Muscle of arm (tissue), 14 donors: ENCODE results near the gene KLF8. TPM values are rescaled to one million over a fixed set of nuclear protein-coding genes. Genes with fewer than 3 reads are reported as not detected.
"Not testable (repeated sequence)": the region's sequence is repeated elsewhere in the genome, so short reads cannot be mapped to it uniquely, and the experiment has no call there.

ENCODE experiments used
- DNase-seq: peaks from one replicate; pipeline ENCODE4 v3.0.0-alpha.2; 2013
- long read RNA-seq, 11 donors: transcript quantifications; one replicate each; lab custom pipeline, GENCODE V29; 2026
- polyA plus RNA-seq, 12 donors: library from polyadenylated mRNA; unstranded; fragments of 120-200 nt; gene quantifications; one replicate each; pipeline ENCODE4 v1.2.1, GENCODE V29; 2013; ENCODE audit not compliant: insufficient read length in 12 of 12

KLF8 gene
- polyA plus RNA-seq, result 10 to 100 TPM in 1 of 12 donors, 1 to 10 TPM in 10, not detected in 1; 2.6 to 15.8 (median 6.5) TPM
- long read RNA-seq, donor 1, full-length matches to known transcripts, result 2 of 2 reads
- long read RNA-seq, donor 1, partial matches to known transcripts, result 0 of 2 reads
- long read RNA-seq, donor 1, other reads (novel, unspliced or antisense), result 0 of 2 reads
- long read RNA-seq, donor 2, result 0 reads
- long read RNA-seq, donor 3, partial matches to known transcripts, result 0 of 1 reads
- long read RNA-seq, donor 3, other reads (novel, unspliced or antisense), result 0 of 1 reads
- long read RNA-seq, donor 4, result 0 reads
- long read RNA-seq, donor 5, full-length matches to known transcripts, result 1 of 7 reads
- long read RNA-seq, donor 5, partial matches to known transcripts, result 6 of 7 reads
- long read RNA-seq, donor 5, other reads (novel, unspliced or antisense), result 0 of 7 reads
- long read RNA-seq, donor 6, result 0 reads
- long read RNA-seq, donor 7, partial matches to known transcripts, result 0 of 1 reads
- long read RNA-seq, donor 7, other reads (novel, unspliced or antisense), result 0 of 1 reads
- long read RNA-seq, donor 8, full-length matches to known transcripts, result 3 of 3 reads
- long read RNA-seq, donor 8, partial matches to known transcripts, result 0 of 3 reads
- long read RNA-seq, donor 8, other reads (novel, unspliced or antisense), result 0 of 3 reads
- long read RNA-seq, donor 9, result 0 reads
- long read RNA-seq, donor 10, full-length matches to known transcripts, result 2 of 2 reads
- long read RNA-seq, donor 10, partial matches to known transcripts, result 0 of 2 reads
- long read RNA-seq, donor 10, other reads (novel, unspliced or antisense), result 0 of 2 reads
- long read RNA-seq, donor 11, result 0 reads

DNA sequence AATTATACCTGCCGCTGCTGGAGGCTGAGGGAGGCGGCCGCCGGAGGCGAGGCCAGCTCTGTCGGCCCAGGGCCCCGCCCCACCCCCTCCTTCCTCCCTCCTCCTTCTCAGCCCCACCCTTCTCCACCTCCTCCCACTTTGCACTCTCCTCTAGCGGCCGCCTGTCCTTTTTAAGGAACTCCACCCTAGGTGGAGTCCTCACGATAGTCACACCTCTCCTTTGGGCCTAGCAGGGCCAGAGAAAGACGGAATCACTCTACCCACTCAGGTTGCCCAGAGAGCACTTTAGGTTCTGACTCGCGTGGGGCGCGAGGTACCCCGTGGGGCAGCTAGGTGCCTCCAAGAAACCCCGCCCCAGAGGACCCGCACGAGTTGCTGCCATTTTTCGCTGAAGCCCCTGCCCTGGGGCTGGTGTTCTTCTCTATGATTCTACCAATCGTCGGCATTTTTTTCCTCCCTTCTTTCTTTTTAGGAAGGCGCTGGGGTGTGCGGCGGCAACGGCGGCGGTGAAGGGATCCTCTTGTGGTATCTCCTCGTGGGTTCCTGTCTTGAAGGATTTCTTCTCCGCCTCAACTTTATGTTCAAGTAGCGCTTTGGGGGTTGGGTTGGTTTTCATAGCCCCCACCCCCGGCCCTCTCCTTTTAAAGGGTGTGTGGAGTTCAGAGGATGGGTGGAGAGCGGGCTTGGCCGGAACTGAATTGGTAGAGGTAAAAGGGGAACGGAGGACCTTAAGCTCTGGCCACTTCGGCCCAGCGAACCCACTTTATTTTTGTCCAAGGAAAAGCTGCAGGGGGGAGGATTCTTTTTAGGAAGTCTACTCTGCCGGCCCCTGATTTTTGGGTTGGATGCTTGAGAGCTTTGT is at the start of gene KLF8:
KLF8 (plus strand) TSS at position 136 of the 862 bp plus-strand sequence. CDS start 979 bp downstream, outside the sequence.
- DNase-seq, result peak; percentile 8

DNA sequence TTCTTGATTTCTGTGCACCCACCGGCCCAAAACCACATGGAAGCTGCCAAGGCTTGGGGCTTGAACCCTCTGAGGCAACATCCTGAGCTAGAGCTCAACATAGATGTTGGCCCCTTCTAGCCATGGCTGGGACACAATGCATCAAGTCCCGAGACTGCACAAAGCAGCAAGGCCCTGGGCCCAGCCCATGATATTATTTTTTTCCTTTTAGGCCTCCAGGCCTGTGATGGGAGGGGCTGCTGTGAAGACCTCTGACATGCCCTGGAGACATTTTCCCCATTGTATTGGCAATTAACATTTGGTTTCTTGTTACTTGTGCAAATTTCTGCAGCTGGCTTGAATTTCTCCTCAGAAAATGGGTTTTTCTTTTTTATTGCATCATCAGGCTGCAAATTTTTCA is 25.2 kb upstream of the KLF8 start:
- DNase-seq, result not testable (repeated sequence)

DNA sequence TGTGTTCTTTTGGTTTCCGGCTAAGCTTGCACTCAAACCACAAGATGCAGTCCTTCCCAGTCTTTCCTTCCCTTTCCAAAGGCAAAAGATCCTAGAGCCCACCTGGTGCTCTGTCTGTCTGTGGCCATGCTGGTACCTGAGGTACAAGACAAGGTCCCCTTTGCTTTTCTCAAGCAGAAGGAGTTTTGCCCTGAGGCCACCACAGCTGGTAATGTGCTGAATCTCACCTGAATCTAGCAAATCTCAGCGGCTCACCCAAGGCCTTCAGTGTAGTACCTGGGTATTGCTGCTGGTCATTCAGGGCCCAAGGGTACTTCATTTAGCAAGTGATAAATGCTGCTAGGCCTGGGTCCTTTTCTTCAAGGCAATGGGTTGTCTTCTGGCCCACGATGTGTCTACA is 20.5 kb upstream of the KLF8 start:
- no peak for DNase-seq

DNA sequence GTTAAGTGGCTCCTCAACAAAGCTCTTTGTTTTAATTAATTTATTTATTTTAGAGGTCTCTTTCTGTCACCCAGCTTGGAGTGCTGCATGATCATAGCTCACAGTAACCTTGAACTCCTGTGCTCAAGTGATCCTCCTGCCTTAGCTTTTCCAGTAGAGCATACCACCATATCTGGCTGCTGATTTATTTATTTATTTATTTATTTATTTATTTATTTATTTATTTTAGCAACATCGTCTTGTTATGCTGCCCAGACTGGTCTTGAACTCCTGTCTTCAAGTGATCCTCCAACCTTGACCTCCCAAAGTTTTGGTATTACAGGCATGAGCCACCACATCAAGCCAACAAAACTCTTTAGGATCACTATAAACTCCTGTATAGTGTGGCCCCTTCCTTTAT is 15.8 kb upstream of the KLF8 start:
- DNase-seq, result no peak

DNA sequence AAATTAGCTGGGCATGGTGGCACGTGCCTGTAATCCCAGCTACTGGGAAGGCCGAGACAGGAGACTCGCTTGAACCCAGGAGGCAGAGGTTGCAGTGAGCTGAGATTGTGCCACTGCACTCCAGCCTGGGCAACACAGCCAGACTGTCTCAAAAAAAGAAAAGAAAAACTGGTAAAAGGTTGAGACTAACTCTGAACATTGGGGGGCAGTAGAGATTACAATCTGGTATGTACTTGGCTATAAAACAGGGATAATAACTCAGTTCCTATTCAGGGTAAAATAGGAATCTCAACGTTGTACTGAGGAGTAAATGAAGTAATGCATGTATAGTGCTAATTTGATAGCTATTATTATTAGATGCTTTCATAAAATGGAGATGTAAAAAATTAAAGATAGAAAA is 12.5 kb upstream of the KLF8 start:
- DNase-seq, result no peak

DNA sequence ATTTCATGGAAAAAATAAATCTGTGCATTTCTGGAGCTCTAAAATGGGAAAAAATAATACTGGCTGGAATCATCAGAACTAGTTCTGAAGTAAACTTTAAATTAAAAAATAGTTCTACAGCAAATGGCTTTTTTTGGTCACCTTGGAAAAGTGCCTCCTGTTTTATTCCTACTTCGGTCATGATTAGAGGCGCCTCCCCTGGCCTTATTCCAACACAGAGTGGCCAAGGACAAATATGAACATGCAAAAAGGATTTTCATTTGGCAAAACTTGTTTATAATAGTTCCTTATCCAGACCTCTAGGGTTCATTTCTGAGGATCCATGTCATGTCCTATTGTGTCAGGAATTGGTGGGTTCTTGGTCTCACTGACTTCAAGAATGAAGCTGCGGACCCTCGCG is 11.1 kb upstream of the KLF8 start:
- DNase-seq, result no peak

DNA sequence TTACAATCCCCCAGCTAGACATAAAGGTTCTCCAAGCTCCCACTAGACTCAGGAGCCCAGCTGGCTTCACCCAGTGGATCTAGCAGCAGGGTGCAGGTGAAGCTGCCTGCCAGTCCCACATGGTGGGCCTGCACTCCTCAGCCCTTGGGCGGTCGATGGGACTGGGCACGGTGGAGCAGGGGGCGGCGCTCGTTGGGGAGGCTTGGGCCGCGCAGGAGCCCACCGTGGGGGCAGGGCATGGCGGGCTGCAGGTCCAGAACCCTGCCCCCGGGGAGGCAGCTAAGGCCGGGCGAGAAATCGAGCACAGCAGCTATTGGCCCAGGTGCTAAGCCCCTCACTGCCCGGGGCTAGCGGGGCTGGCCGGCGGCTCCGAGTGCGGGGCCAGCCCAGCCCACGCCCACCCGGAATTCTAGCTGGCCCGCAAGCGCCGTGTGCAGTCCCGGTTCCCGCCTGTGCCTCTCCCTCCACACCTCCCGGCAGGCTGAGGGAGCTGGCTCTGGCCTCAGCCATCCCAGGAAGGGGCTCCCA is 9.6 kb upstream of the KLF8 start:
- no peak for DNase-seq

DNA sequence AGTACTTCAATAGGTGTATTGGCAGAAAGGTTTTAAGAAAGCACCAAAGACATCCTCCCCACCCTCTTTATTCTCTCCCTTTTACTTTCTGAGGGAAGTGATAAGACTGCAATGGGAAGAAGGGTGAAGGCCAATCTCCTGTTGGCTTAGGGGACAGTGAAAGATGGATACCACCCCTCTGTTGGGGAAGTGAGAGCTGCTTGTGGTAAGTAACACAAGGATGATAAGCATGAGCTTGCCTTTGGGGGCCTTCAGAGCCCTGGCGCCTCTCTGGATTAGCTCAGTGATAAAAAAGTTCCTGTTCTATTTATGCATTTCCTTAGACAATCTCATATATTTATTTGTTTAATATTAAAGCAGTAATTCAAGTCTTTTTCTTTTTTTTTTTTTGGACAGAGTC is 5.2 kb upstream of the KLF8 start:
- DNase-seq, result no peak

DNA sequence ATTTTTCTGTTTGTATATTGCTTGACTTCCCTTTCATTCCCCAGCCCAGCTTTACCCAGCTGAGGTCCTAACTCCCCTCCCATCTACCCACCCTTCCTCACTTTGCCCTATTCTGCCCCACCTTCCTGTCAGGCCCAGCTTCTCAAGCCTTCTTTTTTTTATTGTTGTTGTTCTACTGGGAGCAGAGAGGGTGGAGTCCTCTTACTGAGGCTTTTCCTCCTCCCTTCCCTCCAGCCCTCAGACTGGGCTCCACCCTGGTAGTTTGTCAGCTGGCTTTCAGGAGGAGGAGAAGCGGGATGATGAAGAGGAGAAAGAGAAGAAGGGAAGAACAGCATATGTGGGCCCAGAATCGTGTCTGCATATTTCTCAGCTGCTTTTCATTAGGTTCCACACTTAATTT is 3.2 kb upstream of the KLF8 start:
- peak; percentile 3 for DNase-seq

DNA sequence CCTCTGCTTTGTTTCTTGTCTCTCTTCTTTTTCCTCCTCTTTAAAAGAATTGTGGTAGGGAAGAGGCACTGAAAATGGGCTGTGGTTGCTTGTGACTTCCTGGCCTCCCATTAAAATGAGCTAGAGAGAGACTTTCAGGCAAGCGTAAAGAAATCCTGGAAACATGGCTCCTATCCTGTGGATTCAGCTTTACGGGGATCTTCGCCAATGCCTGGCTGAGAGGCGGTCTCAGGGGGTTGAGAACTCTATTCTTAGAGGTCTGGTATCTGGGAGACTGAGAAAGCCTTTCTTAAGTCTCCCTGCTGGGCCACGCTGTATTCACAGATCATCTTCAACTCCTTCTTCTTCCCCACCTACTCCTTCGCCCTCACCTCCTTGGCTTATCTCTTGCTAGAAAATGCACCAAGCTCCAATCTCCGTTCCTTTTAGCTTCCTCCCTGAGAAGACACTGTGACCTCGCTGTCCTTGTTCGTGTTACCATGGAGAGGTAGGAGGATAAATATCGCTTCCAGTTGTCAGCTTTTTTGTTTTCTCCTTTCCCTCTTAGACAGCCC is 542 bp upstream of the KLF8 start:
- DNase-seq, result peak; percentile 12

DNA sequence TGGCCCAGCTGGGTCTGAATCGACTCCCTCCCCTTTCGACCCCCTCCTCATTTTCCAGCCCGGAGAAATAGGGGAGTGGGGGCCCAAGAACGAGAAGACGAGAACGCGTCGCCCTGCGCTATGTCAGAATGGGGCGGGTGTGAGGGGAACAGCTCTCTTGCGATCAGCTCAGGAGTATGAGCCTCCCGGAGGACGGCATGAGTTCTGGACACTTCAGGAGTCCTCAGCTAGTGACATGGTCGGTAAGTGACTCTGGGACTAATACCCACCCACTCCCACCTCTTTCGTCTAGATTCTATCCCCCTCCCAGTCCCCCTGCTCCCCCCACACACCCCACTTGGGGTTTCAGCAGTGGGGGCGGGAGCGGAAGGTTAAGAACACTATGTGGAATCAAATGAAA is 944 bp downstream of the KLF8 start:
- peak; percentile 9 for DNase-seq

DNA sequence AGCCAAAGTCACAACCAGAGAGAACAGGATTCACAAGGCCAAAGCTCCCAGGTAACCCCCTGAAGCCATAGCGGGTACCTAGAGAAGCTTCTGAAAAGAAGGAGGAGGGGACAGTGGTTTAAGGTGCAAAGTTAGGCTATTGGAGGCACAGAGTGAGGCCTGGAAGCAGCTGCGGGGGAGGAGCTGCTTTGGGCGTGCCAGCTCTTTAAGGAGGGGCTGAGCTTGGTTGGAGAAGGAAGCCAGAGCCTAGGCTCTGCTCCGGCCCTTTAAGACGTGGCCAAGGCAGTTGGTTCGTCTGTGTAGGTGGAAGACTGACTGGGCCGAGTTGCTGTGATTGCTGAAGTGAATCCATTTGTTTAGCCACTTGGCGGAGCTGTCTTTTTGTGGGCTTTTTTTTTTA is 1.5 kb downstream of the KLF8 start:
- peak; percentile 17 for DNase-seq

DNA sequence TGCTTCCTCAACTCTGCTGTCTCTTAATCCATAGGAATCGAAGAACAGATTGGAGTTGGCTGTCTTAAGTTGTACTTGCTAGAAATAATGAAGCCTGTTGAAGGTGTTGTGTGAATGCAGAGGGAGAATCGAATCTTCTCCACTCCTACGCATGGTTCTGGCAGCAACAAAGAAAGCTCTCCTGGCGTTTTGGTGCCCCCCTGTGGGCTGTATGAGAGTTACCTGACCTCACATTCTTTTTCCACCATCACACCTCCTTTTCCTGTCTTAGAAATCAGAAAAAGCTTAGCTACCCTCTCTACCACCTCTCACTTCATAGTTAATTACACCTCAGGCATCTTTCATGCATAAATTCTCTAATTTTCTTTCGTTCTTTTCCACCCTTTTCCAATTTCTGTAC is 16.3 kb downstream of the KLF8 start:
- DNase-seq, result peak; percentile 43

DNA sequence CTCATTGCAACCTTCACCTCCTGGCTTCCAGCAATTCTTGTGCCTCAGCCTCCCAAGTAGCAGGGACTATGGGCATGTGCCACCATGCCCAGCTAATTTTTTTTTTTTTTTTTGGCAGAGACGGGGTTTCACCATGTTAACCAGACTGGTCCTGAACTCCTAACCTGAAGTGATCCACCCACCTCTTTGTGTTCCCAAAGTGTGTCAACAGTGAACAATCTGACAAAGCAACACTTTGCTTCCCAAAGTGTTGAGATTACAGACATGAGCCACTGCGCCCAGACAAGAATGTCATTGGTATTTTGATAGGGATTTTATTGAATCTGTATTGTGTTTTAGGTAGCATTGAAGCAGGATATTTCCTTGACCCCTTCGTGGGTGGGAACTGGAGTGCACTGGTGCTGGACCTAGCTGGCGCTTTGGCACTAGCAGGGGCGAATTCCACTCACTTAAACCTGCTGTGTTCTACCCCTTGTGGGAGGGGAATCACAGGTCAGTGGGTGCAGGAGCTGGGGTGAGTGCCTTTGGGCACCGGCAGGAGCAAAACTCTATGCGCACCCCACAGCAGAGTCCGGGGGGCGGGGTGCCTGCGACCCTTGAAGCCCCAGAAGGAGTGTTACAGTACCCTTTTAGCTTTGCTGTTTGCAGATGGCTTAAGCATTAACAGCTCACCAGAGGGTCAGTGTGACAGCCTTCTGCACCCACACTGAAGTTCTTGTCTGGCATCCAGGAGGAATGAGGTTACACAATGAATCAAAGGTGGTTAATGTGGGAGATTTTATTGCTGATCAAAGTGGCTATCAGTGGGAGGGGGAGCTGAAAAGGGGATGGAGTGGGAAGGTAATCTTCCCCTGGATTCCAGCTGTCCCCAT is 21.9 kb downstream of the KLF8 start:
- no peak for DNase-seq

DNA sequence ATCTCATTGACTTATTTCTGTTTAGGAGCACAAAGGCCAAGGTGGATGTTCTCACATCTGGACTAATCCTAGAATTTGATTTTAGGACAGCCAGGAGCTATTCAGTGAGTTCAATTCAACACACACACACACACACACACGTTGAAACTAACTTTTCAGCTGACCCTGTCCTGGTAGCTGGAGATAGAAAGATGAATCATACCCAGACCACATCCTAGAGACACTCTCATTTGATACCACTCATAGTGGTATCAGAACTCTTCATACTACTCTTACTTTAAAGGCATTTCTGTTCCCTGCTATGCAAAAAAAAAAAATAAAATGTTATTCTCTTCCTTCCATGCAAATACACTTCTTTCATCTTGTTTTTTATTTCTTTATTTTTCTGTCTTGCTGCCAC is 36.7 kb downstream of the KLF8 start:
- no peak for DNase-seq

DNA sequence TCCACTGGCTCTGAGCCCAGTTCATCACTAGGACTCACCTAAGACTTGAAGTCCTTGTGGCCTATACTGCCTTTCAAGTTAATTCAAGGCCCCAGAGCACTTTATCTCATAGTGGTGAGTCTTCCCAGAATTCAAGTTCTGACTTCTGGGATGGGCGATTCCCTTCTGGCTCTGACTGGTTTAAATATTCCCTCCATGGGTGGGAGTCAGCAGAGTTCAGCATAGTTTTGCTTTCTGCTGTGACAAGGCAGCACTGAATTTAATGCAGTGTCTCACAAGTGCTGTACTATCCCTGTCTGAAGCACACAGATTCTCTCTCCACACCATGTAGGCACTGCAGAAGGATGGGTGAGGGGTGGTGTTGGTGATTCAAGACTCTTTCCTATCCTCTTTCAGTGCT is 46.5 kb downstream of the KLF8 start:
- no peak for DNase-seq

DNA sequence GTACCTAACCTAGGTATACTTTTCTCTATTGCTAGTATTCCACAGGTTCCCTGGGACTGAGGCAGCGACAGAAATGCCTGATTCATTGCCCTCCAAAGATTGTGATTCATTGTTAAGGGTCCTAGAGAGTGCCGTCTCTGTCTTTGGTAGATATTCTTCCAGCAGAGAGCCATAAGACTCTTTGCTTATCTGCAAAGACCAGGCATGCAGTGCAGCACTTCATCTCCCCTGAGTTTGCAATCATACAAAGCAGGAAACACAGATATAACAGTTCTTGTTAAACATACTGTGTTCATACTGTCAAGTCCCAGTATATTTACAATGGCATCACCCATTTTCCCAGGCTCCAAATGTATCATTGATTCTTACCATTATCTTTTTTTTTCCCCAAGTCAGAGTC is 47.7 kb downstream of the KLF8 start:
- no peak for DNase-seq

DNA sequence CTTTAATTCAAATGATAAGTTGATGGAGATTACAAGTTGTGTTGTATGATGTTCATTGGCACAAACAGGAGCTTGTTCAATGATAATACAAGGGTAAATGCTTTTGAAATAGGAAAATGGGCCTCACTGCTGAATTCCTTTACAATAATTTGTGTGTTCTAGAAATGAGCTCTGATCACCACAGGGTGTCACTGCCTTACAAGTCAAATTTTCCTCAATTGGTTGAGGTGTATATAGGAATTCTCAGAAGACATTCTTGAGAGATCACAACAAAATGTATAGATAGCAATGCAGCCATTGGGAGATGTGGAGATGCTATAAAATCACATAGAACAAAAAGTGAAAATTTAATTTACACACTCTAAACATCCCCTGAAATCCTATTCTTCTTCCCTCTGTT is 49.6 kb downstream of the KLF8 start:
- DNase-seq, result peak; percentile 0

DNA sequence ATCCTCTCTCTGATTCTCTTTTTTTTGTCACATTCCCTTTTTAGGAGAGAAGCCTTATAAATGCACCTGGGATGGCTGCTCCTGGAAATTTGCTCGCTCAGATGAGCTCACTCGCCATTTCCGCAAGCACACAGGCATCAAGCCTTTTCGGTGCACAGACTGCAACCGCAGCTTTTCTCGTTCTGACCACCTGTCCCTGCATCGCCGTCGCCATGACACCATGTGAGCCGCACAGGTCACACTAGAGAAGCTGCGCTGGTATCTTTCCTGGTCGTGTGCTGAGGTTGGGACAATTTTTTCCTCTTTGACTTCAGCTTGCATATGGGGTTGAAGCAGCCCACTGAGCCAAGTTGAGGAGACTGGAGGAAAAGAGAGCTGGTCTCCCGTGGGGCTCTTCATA is 52.1 kb downstream of the KLF8 start:
- DNase-seq, result no peak

DNA sequence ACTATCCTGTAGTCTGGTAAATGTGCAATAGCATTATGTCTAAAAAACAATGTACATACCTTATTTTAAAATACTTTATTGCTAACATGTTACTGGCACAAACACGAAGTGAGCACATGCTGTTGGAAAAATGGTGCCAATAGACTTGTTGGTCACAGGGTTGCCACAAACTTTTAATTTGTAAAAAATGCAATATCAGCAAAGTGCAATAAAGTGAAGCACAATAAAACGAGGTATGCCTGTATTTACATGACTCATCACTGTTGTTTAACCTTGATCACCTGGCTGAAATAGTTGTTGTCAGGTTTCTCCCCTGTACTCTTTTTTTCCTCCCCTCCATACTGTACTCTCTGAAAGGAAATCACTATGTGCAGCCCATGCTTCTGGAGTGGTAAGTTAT is 56.5 kb downstream of the KLF8 start:
- DNase-seq, result no peak

DNA sequence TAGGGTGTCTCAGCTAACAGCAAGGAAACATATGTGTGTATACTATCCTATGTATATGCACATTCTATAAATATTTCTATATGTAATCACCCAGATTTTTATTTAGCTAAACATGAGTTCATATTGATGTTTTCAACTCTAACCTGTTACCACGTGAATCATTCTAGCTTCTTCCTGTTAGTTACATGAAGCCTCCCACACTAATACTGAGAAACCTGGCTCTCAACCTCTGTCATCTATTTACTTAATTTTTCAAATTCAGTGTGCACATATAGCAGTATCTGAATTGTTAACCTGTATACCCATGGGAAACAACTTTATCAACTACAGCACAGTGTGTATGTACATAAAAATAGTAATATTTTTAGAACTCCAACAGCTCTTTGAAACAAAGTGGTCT is 57.3 kb downstream of the KLF8 start:
- no peak for DNase-seq
